ENCODE measurements around the gene HAPLN3.

HAPLN3 gene

GRCh38 chr15:88920186-88920891 lies 25.0 kb upstream of the HAPLN3 start:
- Histone ChIP-seq H2AFZ (ENCODE audit: low read depth, low read length) (no peak overlapping the region), H3K36me3 (ENCODE audit: insufficient read depth, low read length) (no peaks in the 10 kb centered on the region), H3K4me3 (ENCODE audit: low read length) (no peak overlapping the region), H3K27me3 (ENCODE audit: insufficient read depth, low read length) (peaks cover 4% of the 10 kb centered on the region), H3K4me1 (ENCODE audit: insufficient read depth, low read length) (no peaks in the 10 kb centered on the region), H3K9me3 (ENCODE audit: low read length) (no peaks in the 10 kb centered on the region)

- H2AFZ ChIP-seq (ENCODE audit: low read depth, low read length), result no peak overlapping the region
- H3K9me3 ChIP-seq (ENCODE audit: low read length), result no peaks in the 10 kb centered on the region
- no peaks in the 10 kb centered on the region for H3K36me3 ChIP-seq (ENCODE audit: insufficient read depth, low read length)
- no peak overlapping the region for H3K4me3 ChIP-seq (ENCODE audit: low read length)
- peaks cover 2% of the 10 kb centered on the region for H3K4me1 ChIP-seq (ENCODE audit: insufficient read depth, low read length)
- H3K27me3 ChIP-seq (ENCODE audit: insufficient read depth, low read length), result peaks cover 4% of the 10 kb centered on the region
Observed at GRCh38 chr15:88918738-88919137, 23.4 kb upstream of the HAPLN3 start.

GRCh38 chr15:88917760-88918159 lies 22.4 kb upstream of the HAPLN3 start:
- Histone ChIP-seq H3K4me1 (ENCODE audit: insufficient read depth, low read length) (peaks cover 2% of the 10 kb centered on the region), H3K9me3 (ENCODE audit: low read length) (no peaks in the 10 kb centered on the region), H3K36me3 (ENCODE audit: insufficient read depth, low read length) (no peaks in the 10 kb centered on the region)

GRCh38 chr15:88915354-88915753 lies 20.0 kb upstream of the HAPLN3 start:
- H3K27me3 ChIP-seq (ENCODE audit: insufficient read depth, low read length), result no peaks in the 10 kb centered on the region
- peaks cover 9% of the 10 kb centered on the region for H3K4me1 ChIP-seq (ENCODE audit: insufficient read depth, low read length)
- no peak overlapping the region for H2AFZ ChIP-seq (ENCODE audit: low read depth, low read length)
- H3K36me3 ChIP-seq (ENCODE audit: insufficient read depth, low read length), result no peaks in the 10 kb centered on the region
- H3K4me3 ChIP-seq (ENCODE audit: low read length), result no peak overlapping the region
- no peaks in the 10 kb centered on the region for H3K9me3 ChIP-seq (ENCODE audit: low read length)

More at GRCh38 chr15:88917760-88918159, 22.4 kb upstream of the HAPLN3 start:
- Histone ChIP-seq H2AFZ (ENCODE audit: low read depth, low read length) (no peak overlapping the region), H3K4me3 (ENCODE audit: low read length) (no peak overlapping the region), H3K27me3 (ENCODE audit: insufficient read depth, low read length) (peaks cover 4% of the 10 kb centered on the region)

- peaks cover 14% of the 10 kb centered on the region for H3K36me3 ChIP-seq (ENCODE audit: insufficient read depth, low read length)
- H2AFZ ChIP-seq (ENCODE audit: low read depth, low read length), result peak overlapping the region; percentile 85
- H3K4me1 ChIP-seq (ENCODE audit: insufficient read depth, low read length), result peaks cover 9% of the 10 kb centered on the region
- peak overlapping the region; percentile 75 for H3K4me3 ChIP-seq (ENCODE audit: low read length)
- H3K27me3 ChIP-seq (ENCODE audit: insufficient read depth, low read length), result no peaks in the 10 kb centered on the region
- no peaks in the 10 kb centered on the region for H3K9me3 ChIP-seq (ENCODE audit: low read length)
Observed at GRCh38 chr15:88913850-88914169, 18.5 kb upstream of the HAPLN3 start.

- peak within 1 kb of the TSS; percentile 85 for H2AFZ ChIP-seq (ENCODE audit: low read depth, low read length)
- H3K27me3 ChIP-seq (ENCODE audit: insufficient read depth, low read length), result no peaks in the 10 kb centered on the region
- peaks cover 9% of the 10 kb centered on the region for H3K4me1 ChIP-seq (ENCODE audit: insufficient read depth, low read length)
- H3K4me3 ChIP-seq (ENCODE audit: low read length), result peak within 1 kb of the TSS; percentile 75
- H3K9me3 ChIP-seq (ENCODE audit: low read length), result no peaks in the 10 kb centered on the region
- H3K36me3 ChIP-seq (ENCODE audit: insufficient read depth, low read length), result peaks cover 15% of the 10 kb centered on the region
Observed at GRCh38 chr15:88913017-88913849, 17.9 kb upstream of the HAPLN3 start, which contains the start of gene MFGE8. Gene MFGE8 (minus strand): TSS chr15:88913379. CDS start chr15:88913319, 60 bp downstream.

- Histone ChIP-seq H2AFZ (ENCODE audit: low read depth, low read length) (peak overlapping the region; percentile 85), H3K27me3 (ENCODE audit: insufficient read depth, low read length) (no peaks in the 10 kb centered on the region), H3K9me3 (ENCODE audit: low read length) (no peaks in the 10 kb centered on the region), H3K4me1 (ENCODE audit: insufficient read depth, low read length) (peaks cover 9% of the 10 kb centered on the region), H3K4me3 (ENCODE audit: low read length) (peak overlapping the region; percentile 75), H3K36me3 (ENCODE audit: insufficient read depth, low read length) (peaks cover 19% of the 10 kb centered on the region)
Observed at GRCh38 chr15:88912500-88912921, 17.2 kb upstream of the HAPLN3 start.

- Histone ChIP-seq H3K4me1 (ENCODE audit: insufficient read depth, low read length) (peaks cover 9% of the 10 kb centered on the region), H3K36me3 (ENCODE audit: insufficient read depth, low read length) (peaks cover 23% of the 10 kb centered on the region), H2AFZ (ENCODE audit: low read depth, low read length) (no peak overlapping the region), H3K4me3 (ENCODE audit: low read length) (peak overlapping the region; percentile 75), H3K9me3 (ENCODE audit: low read length) (no peaks in the 10 kb centered on the region), H3K27me3 (ENCODE audit: insufficient read depth, low read length) (no peaks in the 10 kb centered on the region)
Observed at GRCh38 chr15:88911766-88912118, 16.4 kb upstream of the HAPLN3 start.

- no peaks in the 10 kb centered on the region for H3K27me3 ChIP-seq (ENCODE audit: insufficient read depth, low read length)
- peaks cover 38% of the 10 kb centered on the region for H3K36me3 ChIP-seq (ENCODE audit: insufficient read depth, low read length)
- no peak overlapping the region for H3K4me3 ChIP-seq (ENCODE audit: low read length)
- H2AFZ ChIP-seq (ENCODE audit: low read depth, low read length), result no peak overlapping the region
- H3K9me3 ChIP-seq (ENCODE audit: low read length), result no peaks in the 10 kb centered on the region
- H3K4me1 ChIP-seq (ENCODE audit: insufficient read depth, low read length), result peaks cover 9% of the 10 kb centered on the region
Observed at GRCh38 chr15:88909956-88910831, 14.8 kb upstream of the HAPLN3 start.

GRCh38 chr15:88908697-88909621 lies 13.6 kb upstream of the HAPLN3 start:
- Histone ChIP-seq H3K9me3 (ENCODE audit: low read length) (no peaks in the 10 kb centered on the region), H3K4me3 (ENCODE audit: low read length) (no peak overlapping the region), H3K27me3 (ENCODE audit: insufficient read depth, low read length) (no peaks in the 10 kb centered on the region), H3K4me1 (ENCODE audit: insufficient read depth, low read length) (peaks cover 9% of the 10 kb centered on the region), H3K36me3 (ENCODE audit: insufficient read depth, low read length) (peaks cover 39% of the 10 kb centered on the region), H2AFZ (ENCODE audit: low read depth, low read length) (no peak overlapping the region)

- no peak overlapping the region for H3K4me3 ChIP-seq (ENCODE audit: low read length)
- peaks cover 42% of the 10 kb centered on the region for H3K36me3 ChIP-seq (ENCODE audit: insufficient read depth, low read length)
- no peaks in the 10 kb centered on the region for H3K9me3 ChIP-seq (ENCODE audit: low read length)
- peaks cover 8% of the 10 kb centered on the region for H3K4me1 ChIP-seq (ENCODE audit: insufficient read depth, low read length)
- no peaks in the 10 kb centered on the region for H3K27me3 ChIP-seq (ENCODE audit: insufficient read depth, low read length)
- no peak overlapping the region for H2AFZ ChIP-seq (ENCODE audit: low read depth, low read length)
Observed at GRCh38 chr15:88908123-88908522, 12.8 kb upstream of the HAPLN3 start.

- Histone ChIP-seq H3K4me1 (ENCODE audit: insufficient read depth, low read length) (peaks cover 6% of the 10 kb centered on the region), H3K36me3 (ENCODE audit: insufficient read depth, low read length) (peaks cover 49% of the 10 kb centered on the region), H3K4me3 (ENCODE audit: low read length) (no peak overlapping the region), H3K27me3 (ENCODE audit: insufficient read depth, low read length) (no peaks in the 10 kb centered on the region), H3K9me3 (ENCODE audit: low read length) (no peaks in the 10 kb centered on the region), H2AFZ (ENCODE audit: low read depth, low read length) (no peak overlapping the region)
Observed at GRCh38 chr15:88907111-88907510, 11.8 kb upstream of the HAPLN3 start.

Measured in neuron (in vitro differentiated cells).